KBM-7 (cell line): ENCODE data around the gene CSNK1G1.

Experiments used
- DNase-seq: peaks from one replicate; pipeline ENCODE4 v3.0.0-alpha.2; 2015
- in situ Hi-C: fragments of 300-500 bp; cut with MboI; formaldehyde crosslinking; loops from 2 replicates; pipeline ENCODE4 v1.14.3; 2020; ENCODE audit warnings: low sequenced_read_pairs, low pct_unique_long_range_greater_than_20kb, mixed read lengths

CSNK1G1 gene

GRCh38 chr15:64163659-64164362 lies 192.2 kb downstream of the CSNK1G1 start:
- DNase-seq = peak; percentile 54
- in situ Hi-C loops = no loop called here

GRCh38 chr15:64162869-64163658 lies 192.9 kb downstream of the CSNK1G1 start, which contains the start of gene PPIB:
Gene PPIB, minus strand, starts transcription at chr15:64163022. Its CDS starts 36 bp downstream, at chr15:64162986.
- in situ Hi-C loops = no loop called here

GRCh38 chr15:64162478-64162868 lies 193.5 kb downstream of the CSNK1G1 start:
- in situ Hi-C loops = no loop called here
- DNase-seq = no peak

More at GRCh38 chr15:64162869-64163658, 192.9 kb downstream of the CSNK1G1 start, which contains the start of gene PPIB:
- DNase-seq = peak; percentile 100

GRCh38 chr15:64161688-64162477 lies 194.1 kb downstream of the CSNK1G1 start:
- DNase-seq = no peak
- in situ Hi-C loops = no loop called here

GRCh38 chr15:64158363-64159134 lies 197.4 kb downstream of the CSNK1G1 start:
- no peak for DNase-seq
- in situ Hi-C loops = no loop called here

- in situ Hi-C loops = no loop called here
- DNase-seq = no peak
Measured at GRCh38 chr15:64157599-64158125, 198.3 kb downstream of the CSNK1G1 start.

GRCh38 chr15:64156652-64157331 lies 199.2 kb downstream of the CSNK1G1 start:
- in situ Hi-C loops = no loop called here
- DNase-seq = no peak

GRCh38 chr15:64155802-64156651 lies 199.9 kb downstream of the CSNK1G1 start:
- DNase-seq = no peak
- in situ Hi-C loops = no loop called here

GRCh38 chr15:64153480-64154367 lies 202.2 kb downstream of the CSNK1G1 start:
- peak; percentile 96 for DNase-seq
- in situ Hi-C loops = no loop called here

- in situ Hi-C loops = no loop called here
- DNase-seq = no peak
Measured at GRCh38 chr15:64152507-64153387, 203.2 kb downstream of the CSNK1G1 start.

- in situ Hi-C loops = no loop called here
- peak; percentile 62 for DNase-seq
Measured at GRCh38 chr15:64151727-64152506, 204.1 kb downstream of the CSNK1G1 start, which contains the start of gene SNX22. Gene SNX22, plus strand, starts transcription at chr15:64151731. Its CDS starts 45 bp downstream, at chr15:64151776.

- in situ Hi-C loops = no loop called here
- DNase-seq = no peak
Measured at GRCh38 chr15:64149893-64150578, 205.9 kb downstream of the CSNK1G1 start.

GRCh38 chr15:64149424-64149823 lies 206.5 kb downstream of the CSNK1G1 start:
- in situ Hi-C loops = no loop called here
- peak; percentile 50 for DNase-seq

- DNase-seq = no peak
- in situ Hi-C loops = no loop called here
Measured at GRCh38 chr15:64148581-64148980, 207.4 kb downstream of the CSNK1G1 start.
